OCI-LY3 (cell line): ENCODE results near the gene TBX21.

Source experiments
- H2AFZ ChIP-seq: fragments of 200-600, 300-600 bp; shearing (Covaris generic); 2 replicates; pipeline ENCODE4 v1.6.0; 2014; ENCODE audit warnings: antibody characterized with exemption, low read depth, low read length
- H3K27ac ChIP-seq: fragments of 200-600, 300-600 bp; sonication (generic); 2 replicates; pipeline ENCODE4 v1.5.1; 2014; ENCODE audit warnings: mild to moderate bottlenecking, low read length, moderate library complexity, mixed read lengths
- H3K27me3 ChIP-seq: fragments of 200-600, 300-600 bp; sonication (generic); 2 replicates; pipeline ENCODE4 v1.6.1; 2014; ENCODE audit warnings: low read depth, low read length, mixed read lengths
- H3K36me3 ChIP-seq: fragments of 200-600, 300-600 bp; sonication (generic); replicated peaks from 2 replicates; pipeline ENCODE3; 2014; ENCODE audit warnings: low read depth, low read length, mixed read lengths
- H3K4me1 ChIP-seq: fragments of 300-600, 200-600 bp; sonication (generic); 2 replicates; pipeline ENCODE4 v1.6.1; 2014; ENCODE audit warnings: low read length, mixed read lengths
- H3K4me2 ChIP-seq: fragments of 200-600, 300-600 bp; sonication (generic); 2 replicates; pipeline ENCODE4 v1.6.1; 2014; ENCODE audit warnings: low read length, mixed read lengths
- H3K4me3 ChIP-seq: fragments of 300-600, 200-600 bp; sonication (generic); 2 replicates; pipeline ENCODE4 v1.5.1; 2014; ENCODE audit warnings: antibody characterized with exemption, mild to moderate bottlenecking, low read length, moderate library complexity
- H3K79me2 ChIP-seq: fragments of 300-600, 200-600 bp; shearing (Covaris generic); 2 replicates; pipeline ENCODE4 v1.6.1; 2014; ENCODE audit warnings: mild to moderate bottlenecking, low read length, mixed read lengths
- H3K9ac ChIP-seq: fragments of 300-600, 200-600 bp; shearing (Covaris generic); 2 replicates; pipeline ENCODE4 v1.6.0; 2014; ENCODE audit warnings: mild to moderate bottlenecking, low read length, moderate library complexity
- H3K9me3 ChIP-seq: fragments of 200-600, 300-600 bp; shearing (Covaris generic); 2 replicates; pipeline ENCODE4 v1.6.1; 2014; ENCODE audit warnings: low read length, mixed read lengths; ENCODE audit not compliant: insufficient read depth
- H4K20me1 ChIP-seq: fragments of 200-600, 300-600 bp; sonication (generic); 2 replicates; pipeline ENCODE4 v1.6.1; 2016; ENCODE audit warnings: low read length, mixed read lengths; ENCODE audit not compliant: insufficient read depth
- CTCF ChIP-seq: fragments of 200-600, 300-600 bp; sonication (generic); IDR thresholded peaks from 2 replicates; pipeline ENCODE4 v1.5.1; 2014; ENCODE audit warnings: antibody characterized with exemption, low read length, low read depth
- EZH2phosphoT487 ChIP-seq: fragments of 200-600 bp; shearing (Covaris generic); IDR thresholded peaks from 2 replicates; pipeline ENCODE4 v1.6.1; 2018; ENCODE audit warnings: antibody characterized with exemption, mixed run types, low read depth

TBX21 gene

GRCh38 chr17:47719411-47720152, 13.5 kb upstream of the TBX21 start:
- no peaks in the 10 kb centered on the region for H3K79me2 ChIP-seq
- H3K9me3 ChIP-seq = no peaks in the 10 kb centered on the region
- 0 out of 2 replicates have a peak overlapping the region, but pooled peaks have one; percentile 1 for H3K4me3 ChIP-seq
- H2AFZ ChIP-seq = no peak overlapping the region
- TF ChIP-seq CTCF = no peak
- TF ChIP-seq EZH2phosphoT487 = no peak
- H3K27ac ChIP-seq = no peak overlapping the region
- peaks cover 76% of the 10 kb centered on the region for H3K4me1 ChIP-seq
- H3K9ac ChIP-seq = no peak overlapping the region
- peaks cover 86% of the 10 kb centered on the region for H3K27me3 ChIP-seq
- H3K36me3 ChIP-seq = no peaks in the 10 kb centered on the region
- peak overlapping the region; percentile 83 for H3K4me2 ChIP-seq
- peaks cover 27% of the 10 kb centered on the region; the same call in 1 of the 2 replicates for H4K20me1 ChIP-seq

- no peak overlapping the region for H2AFZ ChIP-seq
- H3K27ac ChIP-seq = no peak overlapping the region
- H3K79me2 ChIP-seq = no peaks in the 10 kb centered on the region
- H3K27me3 ChIP-seq = peaks cover 86% of the 10 kb centered on the region
- TF ChIP-seq EZH2phosphoT487 (no peak), CTCF (no peak)
- H4K20me1 ChIP-seq = peaks cover 28% of the 10 kb centered on the region; the same call in 1 of the 2 replicates
- peak overlapping the region; percentile 61; the same call in 1 of the 2 replicates for H3K4me2 ChIP-seq
- H3K36me3 ChIP-seq = no peaks in the 10 kb centered on the region
- H3K4me1 ChIP-seq = peaks cover 70% of the 10 kb centered on the region
- H3K9ac ChIP-seq = no peak overlapping the region
- H3K9me3 ChIP-seq = no peaks in the 10 kb centered on the region
- no peak overlapping the region for H3K4me3 ChIP-seq
Observed at GRCh38 chr17:47720196-47720595, 12.8 kb upstream of the TBX21 start.

- no peak for TF ChIP-seq EZH2phosphoT487
- TF ChIP-seq CTCF = peak; percentile 18; the same call in 1 of the 2 replicates
- H3K9ac ChIP-seq = no peak overlapping the region
- no peaks in the 10 kb centered on the region for H3K36me3 ChIP-seq
- H3K9me3 ChIP-seq = no peaks in the 10 kb centered on the region
- H3K4me1 ChIP-seq = peaks cover 63% of the 10 kb centered on the region
- H3K4me3 ChIP-seq = peak overlapping the region; percentile 50
- no peaks in the 10 kb centered on the region for H3K79me2 ChIP-seq
- H3K27me3 ChIP-seq = peaks cover 88% of the 10 kb centered on the region
- H2AFZ ChIP-seq = no peak overlapping the region
- peak overlapping the region; percentile 61 for H3K4me2 ChIP-seq
- H4K20me1 ChIP-seq = peaks cover 28% of the 10 kb centered on the region; the same call in 1 of the 2 replicates
- no peak overlapping the region for H3K27ac ChIP-seq
Observed at GRCh38 chr17:47720754-47721533, 12.1 kb upstream of the TBX21 start.

- H3K27me3 ChIP-seq = peaks cover 92% of the 10 kb centered on the region
- TF ChIP-seq EZH2phosphoT487 (no peak), CTCF (no peak)
- H2AFZ ChIP-seq = no peak overlapping the region
- H3K36me3 ChIP-seq = no peaks in the 10 kb centered on the region
- no peak overlapping the region for H3K27ac ChIP-seq
- H3K79me2 ChIP-seq = no peaks in the 10 kb centered on the region
- H4K20me1 ChIP-seq = peaks cover 28% of the 10 kb centered on the region; the same call in 1 of the 2 replicates
- H3K9me3 ChIP-seq = no peaks in the 10 kb centered on the region
- H3K4me1 ChIP-seq = peaks cover 55% of the 10 kb centered on the region
- H3K9ac ChIP-seq = no peak overlapping the region
- H3K4me2 ChIP-seq = peak overlapping the region; percentile 61
- peak overlapping the region; percentile 50 for H3K4me3 ChIP-seq
Observed at GRCh38 chr17:47721725-47722124, 11.3 kb upstream of the TBX21 start.
